H1 (cell line): ENCODE data around the gene SLC43A3. TPM values are rescaled to one million over a fixed set of nuclear protein-coding genes. Genes with fewer than 3 reads are reported as not detected.

Experiments used
- CTCF ChIA-PET: fragments of 300-600 bp; sonication (Branson Sonifier 250); formaldehyde crosslinking; loops from one replicate; lab custom pipeline; 2021; ENCODE audit not compliant: partially characterized antibody; lab: Charles Lee
- POLR2A ChIA-PET: fragments of 300-600 bp; sonication (Branson Sonifier 250); formaldehyde crosslinking; loops from one replicate; lab custom pipeline; 2021; ENCODE audit warnings: inconsistent platforms; ENCODE audit not compliant: partially characterized antibody; lab: Charles Lee
- DNase-seq, 2 experiments: peaks; one replicate each; pipeline versions ENCODE4 v3.0.0 to v3.0.0-alpha.2; 2010 to 2022; ENCODE audit warnings: low spot score in 2 of 2, low read depth in 1 of 2, mixed read lengths in 1 of 2
- FAIRE-seq: peaks from 2 replicates; lab custom pipeline; 2011; peaks lifted over from hg19 to GRCh38; lab: Jason Lieb, UNC
- H2AFZ ChIP-seq: 2 replicates; pipeline ENCODE4 v1.8.1; 2012; ENCODE audit warnings: low read length, inconsistent platforms
- H2AK5ac ChIP-seq: 2 replicates; pipeline ENCODE4 v1.6.1; 2013; ENCODE audit warnings: low read depth, low read length
- H2BK120ac ChIP-seq: replicated peaks from 2 replicates; pipeline ENCODE3; 2013; ENCODE audit warnings: low read depth, low read length, inconsistent platforms
- H2BK12ac ChIP-seq: 2 replicates; pipeline ENCODE4 v1.6.1; 2013; ENCODE audit warnings: low read depth, low read length
- H2BK15ac ChIP-seq: 2 replicates; pipeline ENCODE4 v1.6.1; 2013; ENCODE audit warnings: low read length
- H2BK20ac ChIP-seq: 2 replicates; pipeline ENCODE4 v1.6.1; 2013; ENCODE audit warnings: low read length
- H2BK5ac ChIP-seq: 2 replicates; pipeline ENCODE4 v1.6.1; 2013; ENCODE audit warnings: low read depth, low read length
- H3K14ac ChIP-seq: 2 replicates; pipeline ENCODE4 v1.6.1; 2013; ENCODE audit warnings: inconsistent platforms; ENCODE audit not compliant: insufficient read length
- H3K18ac ChIP-seq: 2 replicates; pipeline ENCODE4 v1.6.1; 2013; ENCODE audit warnings: low read length; ENCODE audit errors: extremely low read depth
- H3K23ac ChIP-seq: 2 replicates; pipeline ENCODE4 v1.6.1; 2013; ENCODE audit warnings: inconsistent platforms; ENCODE audit not compliant: insufficient read length
- H3K23me2 ChIP-seq: 2 replicates; pipeline ENCODE4 v1.6.1; 2013; ENCODE audit warnings: low read depth, low read length
- H3K27ac ChIP-seq: 2 replicates; pipeline ENCODE4 v1.6.1; 2011; ENCODE audit warnings: low read depth, low read length, inconsistent platforms
- H3K27me3 ChIP-seq, 4 experiments: replicated peaks in 1 of 4; 1 replicate in 1 of 4; 2 replicates in 3 of 4; pipeline versions ENCODE4 v1.6.1 to v1.8.1; 2011 to 2013; ENCODE audit warnings: low read length in 3 of 4, mild to moderate bottlenecking in 3 of 4, inconsistent platforms in 2 of 4, mixed read lengths in 2 of 4, moderate library complexity in 1 of 4; ENCODE audit not compliant: control insufficient read depth in 3 of 4, insufficient read depth in 3 of 4; ENCODE audit errors: extremely low read depth in 1 of 4
- H3K36me3 ChIP-seq, 4 experiments: 2 replicates each; pipeline versions ENCODE4 v1.6.1 to v1.8.1; 2011 to 2013; ENCODE audit warnings: mild to moderate bottlenecking in 4 of 4, low read length in 3 of 4, moderate library complexity in 2 of 4, control low read depth in 1 of 4, inconsistent platforms in 1 of 4; ENCODE audit not compliant: insufficient read depth in 4 of 4, control insufficient read depth in 2 of 4
- H3K4ac ChIP-seq: replicated peaks from 2 replicates; pipeline ENCODE3; 2013; ENCODE audit warnings: low read length, low read depth, mixed read lengths, inconsistent platforms; ENCODE audit not compliant: insufficient read length
- H3K4me1 ChIP-seq, 4 experiments: replicated peaks in 1 of 4; 1 replicate in 1 of 4; 2 replicates in 3 of 4; pipeline versions ENCODE4 v1.6.1 to v1.8.1; 2011 to 2013; ENCODE audit warnings: low read length in 3 of 4, inconsistent platforms in 2 of 4, mixed read lengths in 1 of 4; ENCODE audit not compliant: insufficient read depth in 4 of 4, control insufficient read depth in 3 of 4
- H3K4me2 ChIP-seq, 2 experiments: 2 replicates each; pipeline versions ENCODE4 v1.6.1 to v1.8.1; 2011 to 2013; ENCODE audit warnings: low read depth in 2 of 2, low read length in 2 of 2, control low read depth in 1 of 2, inconsistent platforms in 1 of 2, mild to moderate bottlenecking in 1 of 2; ENCODE audit not compliant: insufficient read depth in 1 of 2
- H3K4me3 ChIP-seq, 4 experiments: fragments of 200-600, 300-600 bp in 1 of 4; sonication (generic), shearing (Covaris generic), sonication (Bioruptor Twin) in 1 of 4; 2 replicates each; pipeline versions ENCODE4 v1.5.1 to v1.8.1; 2011 to 2016; ENCODE audit warnings: low read length in 4 of 4, low read depth in 3 of 4, control low read depth in 2 of 4, inconsistent platforms in 2 of 4, mild to moderate bottlenecking in 2 of 4, mixed read lengths in 1 of 4, moderate library complexity in 1 of 4; ENCODE audit not compliant: insufficient read depth in 2 of 4; ENCODE audit errors: extremely low read depth in 1 of 4
- H3K56ac ChIP-seq: replicated peaks from 2 replicates; pipeline ENCODE3; 2013; ENCODE audit warnings: low read depth, mild to moderate bottlenecking, mixed read lengths, low read length, inconsistent platforms; ENCODE audit not compliant: insufficient read length
- H3K79me1 ChIP-seq: 2 replicates; pipeline ENCODE4 v1.6.1; 2013; ENCODE audit warnings: low read depth, low read length, control low read depth
- H3K79me2 ChIP-seq, 2 experiments: 2 replicates each; pipeline versions ENCODE4 v1.6.1 to v1.8.1; 2012 to 2013; ENCODE audit warnings: low read length in 2 of 2, mild to moderate bottlenecking in 2 of 2, inconsistent platforms in 1 of 2; ENCODE audit not compliant: insufficient read depth in 2 of 2, control insufficient read depth in 1 of 2
- H3K9ac ChIP-seq, 4 experiments: replicated peaks in 1 of 4; 1 replicate in 1 of 4; 2 replicates in 3 of 4; pipeline versions ENCODE4 v1.6.1 to v1.8.1; 2011 to 2013; ENCODE audit warnings: low read depth in 3 of 4, low read length in 3 of 4, control low read depth in 2 of 4, mild to moderate bottlenecking in 2 of 4, moderate library complexity in 2 of 4, inconsistent platforms in 1 of 4; ENCODE audit errors: extremely low read depth in 1 of 4
- H3K9me3 ChIP-seq, 2 experiments: 2 replicates each; pipeline versions ENCODE4 v1.6.1 to v1.8.1; 2012 to 2013; ENCODE audit warnings: mild to moderate bottlenecking in 2 of 2, moderate library complexity in 2 of 2, control low read depth in 1 of 2, inconsistent platforms in 1 of 2, low read depth in 1 of 2, low read length in 1 of 2, mixed read lengths in 1 of 2; ENCODE audit not compliant: insufficient read depth in 2 of 2
- H4K20me1 ChIP-seq, 2 experiments: replicated peaks in 1 of 2; 2 replicates each; pipeline versions ENCODE3 to v1.8.1; 2011 to 2013; ENCODE audit warnings: inconsistent platforms in 2 of 2, low read length in 2 of 2, mild to moderate bottlenecking in 1 of 2; ENCODE audit not compliant: insufficient read depth in 2 of 2, control insufficient read depth in 1 of 2
- H4K5ac ChIP-seq: 2 replicates; pipeline ENCODE4 v1.6.1; 2013; ENCODE audit warnings: low read length, low read depth, mixed read lengths, inconsistent platforms; ENCODE audit not compliant: insufficient read length
- H4K8ac ChIP-seq: 2 replicates; pipeline ENCODE4 v1.8.0; 2013; ENCODE audit warnings: mild to moderate bottlenecking, moderate library complexity, low read length, inconsistent platforms; ENCODE audit not compliant: insufficient read depth; ENCODE audit errors: extremely low read depth
- H4K91ac ChIP-seq: replicated peaks from 2 replicates; pipeline ENCODE3; 2013; ENCODE audit warnings: low read length, mixed read lengths, inconsistent platforms; ENCODE audit not compliant: insufficient read length
- WGBS, 2 experiments: shearing (Covaris generic) in 1 of 2; methylation state at CpG; one replicate each; pipeline versions ENCODE4 v1.1.6 to v1.1.7; 2013 to 2015; ENCODE audit warnings: low lambda C conversion rate in 2 of 2, mixed read lengths in 2 of 2, inconsistent platforms in 1 of 2, low coverage in 1 of 2, missing lambda C conversion rate in 1 of 2; ENCODE audit not compliant: insufficient replicate concordance in 2 of 2, insufficient coverage in 1 of 2, insufficient read length in 1 of 2; ENCODE audit errors: extremely low coverage in 1 of 2, missing lambda C conversion rate in 1 of 2; 5-methylcytosine and 5-hydroxymethylcytosine counted together
- polyA plus RNA-seq, 7 experiments: library from polyadenylated mRNA; depleted of rRNA in 3 of 7; stranded (reverse) in 5 of 7; unstranded in 2 of 7; fragments of >200 nt in 5 of 7; fragments of 200-250 nt in 2 of 7; gene quantifications; 1 replicate in 5 of 7; 2 replicates in 1 of 7; 4 replicates in 1 of 7; pipeline versions ENCODE4 v1.2.1 to v1.2.3, GENCODE V29; 2011 to 2013; ENCODE audit warnings: missing spikeins in 2 of 7, mixed read lengths in 2 of 7
- total RNA-seq: library from RNA; stranded (reverse); fragmentation: NEBNext Ultra II Directional; extraction: Animal tissue kit (Norgen Biotek cat#: 25700); gene quantifications from 2 replicates; pipeline ENCODE4 v1.2.1, GENCODE V29; 2021
- TF ChIP-seq, protein P1 (sequence below): IDR thresholded peaks from 2 replicates; pipeline ENCODE4 v1.6.1; 2012; ENCODE audit warnings: inconsistent platforms

Gene SLC43A3
- total and polyA plus RNA-seq, 2 of the 8 experiments (the other 6 are each of a cell fraction or from before 2014, with no cell fraction given): 31.8 to 67.8 TPM

- Histone ChIP-seq H3K27ac (no peak overlapping the region), H3K4me1 (peaks cover 0 to 19% (median 13%) of the 10 kb centered on the region in 4 experiments; a peak in 6 of 7 replicates), H3K23me2 (no peaks in the 10 kb centered on the region; the same call in 1 of the 2 replicates), H3K9me3 (no peaks in the 10 kb centered on the region), H3K4me2 (no peak overlapping the region), H2BK20ac (no peak overlapping the region), H3K18ac (no peak overlapping the region), H3K23ac (no peak overlapping the region), H3K79me2 (no peaks in the 10 kb centered on the region), H3K36me3 (peaks cover 0 to 8% (median 0%) of the 10 kb centered on the region in 4 experiments; a peak in 1 of 8 replicates), H4K20me1 (no peaks in the 10 kb centered on the region), H2BK15ac (no peak overlapping the region), H3K9ac (no peak overlapping the region), H3K56ac (no peak overlapping the region), H2AK5ac (no peak overlapping the region), H3K4me3 (no peak overlapping the region), H2AFZ (no peak overlapping the region), H2BK5ac (no peak overlapping the region), H4K5ac (no peak overlapping the region), H2BK120ac (no peak overlapping the region), H4K8ac (no peak overlapping the region), H4K91ac (no peak overlapping the region), H3K79me1 (peaks cover 4% of the 10 kb centered on the region; the same call in 1 of the 2 replicates), H3K14ac (no peak overlapping the region), H2BK12ac (no peak overlapping the region), H3K4ac (no peak overlapping the region), H3K27me3 (peaks cover 0 to 11% (median 5%) of the 10 kb centered on the region in 4 experiments; a peak in 5 of 7 replicates)
- WGBS, 2 experiments: 75% methylated on average over 4 of the region's 4 CpGs; no CpG with 5 or more reads in 1 of the 2 experiments
- no peak for DNase-seq
- POLR2A ChIA-PET: interaction anchor here (0.7 to 1.2 kb wide), 3 partner anchors 11 to 312 kb away, joined by 3 read pairs; partner anchors contain the start of genes SELENOH and TNKS1BP1
- CTCF ChIA-PET: interaction anchor here (0.6 to 10.1 kb wide), 17 partner anchors 8 to 136 kb away, joined by 3 to 68 read pairs (median 4); no protein-coding TSS in a partner anchor
- FAIRE-seq: no peak
- TF ChIP-seq, protein P1, sequence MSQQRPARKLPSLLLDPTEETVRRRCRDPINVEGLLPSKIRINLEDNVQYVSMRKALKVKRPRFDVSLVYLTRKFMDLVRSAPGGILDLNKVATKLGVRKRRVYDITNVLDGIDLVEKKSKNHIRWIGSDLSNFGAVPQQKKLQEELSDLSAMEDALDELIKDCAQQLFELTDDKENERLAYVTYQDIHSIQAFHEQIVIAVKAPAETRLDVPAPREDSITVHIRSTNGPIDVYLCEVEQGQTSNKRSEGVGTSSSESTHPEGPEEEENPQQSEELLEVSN: no peak
These were observed 3.0 kb upstream of the SLC43A3 start for GRCh38 chr11:57429946-57430345.
